AG09319 (cell line): ENCODE results near the gene ST3GAL4.

Experiments
- DNase-seq: peaks from one replicate; pipeline ENCODE4 v3.0.0-alpha.2; 2010; ENCODE audit warnings: low read depth; ENCODE audit errors: extremely low read depth
- TF ChIP-seq, protein P1 (sequence below): IDR thresholded peaks from 2 replicates; pipeline ENCODE4 v1.5.1; 2011; ENCODE audit warnings: low read depth, mild to moderate bottlenecking, inconsistent platforms, low read length, moderate library complexity

ST3GAL4 gene

DNA sequence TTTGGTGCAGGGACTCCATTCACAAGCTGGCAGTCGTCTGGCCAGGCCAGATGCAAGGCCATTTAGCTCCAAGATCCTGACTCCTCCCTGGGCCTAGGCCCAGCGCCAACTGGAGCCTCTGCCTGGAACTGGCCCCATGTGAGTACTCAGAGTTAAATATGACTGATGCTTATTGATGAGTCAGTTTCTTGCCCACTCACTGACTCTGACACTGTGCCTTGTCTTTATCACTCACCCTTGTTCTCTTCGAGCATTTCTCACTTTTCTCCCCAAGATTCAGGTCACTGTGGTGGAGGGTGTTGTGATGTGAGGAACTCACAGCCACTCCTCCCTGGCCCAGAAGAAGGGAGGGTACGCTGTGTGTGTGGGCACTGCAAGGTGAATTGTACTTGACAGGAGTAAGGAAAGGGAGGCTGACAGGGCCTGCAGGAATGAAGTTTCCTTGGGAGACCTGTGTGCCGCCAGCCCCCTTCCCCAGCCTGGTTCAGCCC lies 23.2 kb upstream of the ST3GAL4 start:
- TF ChIP-seq, protein P1, sequence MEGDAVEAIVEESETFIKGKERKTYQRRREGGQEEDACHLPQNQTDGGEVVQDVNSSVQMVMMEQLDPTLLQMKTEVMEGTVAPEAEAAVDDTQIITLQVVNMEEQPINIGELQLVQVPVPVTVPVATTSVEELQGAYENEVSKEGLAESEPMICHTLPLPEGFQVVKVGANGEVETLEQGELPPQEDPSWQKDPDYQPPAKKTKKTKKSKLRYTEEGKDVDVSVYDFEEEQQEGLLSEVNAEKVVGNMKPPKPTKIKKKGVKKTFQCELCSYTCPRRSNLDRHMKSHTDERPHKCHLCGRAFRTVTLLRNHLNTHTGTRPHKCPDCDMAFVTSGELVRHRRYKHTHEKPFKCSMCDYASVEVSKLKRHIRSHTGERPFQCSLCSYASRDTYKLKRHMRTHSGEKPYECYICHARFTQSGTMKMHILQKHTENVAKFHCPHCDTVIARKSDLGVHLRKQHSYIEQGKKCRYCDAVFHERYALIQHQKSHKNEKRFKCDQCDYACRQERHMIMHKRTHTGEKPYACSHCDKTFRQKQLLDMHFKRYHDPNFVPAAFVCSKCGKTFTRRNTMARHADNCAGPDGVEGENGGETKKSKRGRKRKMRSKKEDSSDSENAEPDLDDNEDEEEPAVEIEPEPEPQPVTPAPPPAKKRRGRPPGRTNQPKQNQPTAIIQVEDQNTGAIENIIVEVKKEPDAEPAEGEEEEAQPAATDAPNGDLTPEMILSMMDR = no peak
- no peak for DNase-seq

DNA sequence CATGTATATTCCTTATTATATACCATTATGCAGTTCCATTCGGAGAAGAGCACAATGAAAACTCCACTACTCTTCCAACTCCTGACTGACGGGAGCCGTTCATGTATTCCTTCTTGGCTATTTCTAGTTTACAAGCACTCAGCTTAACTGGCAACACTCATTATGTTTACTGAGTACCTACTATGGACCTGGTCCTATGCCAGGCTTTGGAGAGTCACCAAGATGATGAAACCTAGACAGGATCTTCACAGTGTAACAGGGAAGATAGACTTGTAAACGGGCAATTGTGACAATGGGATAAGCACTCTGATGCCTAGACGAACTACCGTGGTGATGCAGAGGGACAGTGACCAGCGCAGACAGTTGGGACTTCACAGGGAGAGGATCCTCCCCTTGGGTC lies 22.3 kb upstream of the ST3GAL4 start:
- TF ChIP-seq, protein P1 = no peak
- DNase-seq = no peak

DNA sequence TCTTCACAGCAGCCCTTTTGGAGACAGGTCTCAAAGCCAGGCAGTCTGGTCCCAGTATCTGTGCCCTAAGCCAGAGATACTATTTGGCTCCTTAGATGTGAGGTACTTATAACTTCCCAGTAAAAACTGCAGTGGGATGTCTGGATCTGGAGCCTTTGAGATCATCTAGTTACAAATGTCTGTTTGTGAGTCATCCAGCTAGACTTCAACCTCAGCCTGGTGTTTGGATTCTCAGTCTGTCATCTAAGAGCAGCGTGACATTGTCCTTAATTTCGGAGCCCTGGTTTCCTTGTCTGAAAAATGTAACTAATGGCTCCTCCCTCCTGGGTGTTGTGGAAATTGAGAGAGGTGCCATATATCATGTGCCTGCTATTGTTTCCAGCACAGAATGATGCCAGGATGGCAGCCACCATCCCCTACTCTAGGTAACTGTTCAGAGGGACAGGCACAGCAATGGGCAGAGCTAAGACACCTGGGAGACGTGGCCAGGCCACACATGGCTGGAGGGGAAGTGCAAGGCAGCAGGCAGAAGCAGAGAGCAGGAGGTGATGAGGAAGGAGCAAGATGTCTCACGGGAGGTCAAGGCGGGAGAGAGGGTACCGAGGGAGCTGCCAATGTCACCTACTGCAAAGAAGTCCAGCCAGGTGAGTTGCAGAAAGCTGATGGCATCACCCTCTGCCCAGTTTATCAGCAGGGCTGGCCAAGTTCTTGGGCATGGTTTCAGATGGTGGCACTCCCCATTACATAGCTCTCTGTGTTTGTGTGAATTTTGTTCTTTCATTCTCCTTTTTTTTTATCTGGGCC lies 20.6 kb upstream of the ST3GAL4 start:
- TF ChIP-seq, protein P1 = no peak
- no peak for DNase-seq

DNA sequence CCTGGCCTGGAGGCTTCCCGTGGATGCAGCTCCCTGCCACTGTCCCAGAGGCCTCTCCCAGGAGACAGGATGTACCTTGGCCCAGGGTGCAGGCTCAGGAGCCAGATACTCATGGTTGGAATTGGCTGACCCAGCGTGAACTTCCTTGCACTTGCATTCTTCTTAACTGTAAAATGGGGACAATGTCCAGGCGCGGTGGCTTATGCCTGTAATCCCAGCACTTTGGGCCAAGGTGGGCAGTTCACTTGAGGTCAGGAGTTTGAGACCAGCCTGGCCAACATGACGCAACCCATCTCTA lies 20.1 kb upstream of the ST3GAL4 start:
- TF ChIP-seq, protein P1 = no peak
- no peak for DNase-seq

DNA sequence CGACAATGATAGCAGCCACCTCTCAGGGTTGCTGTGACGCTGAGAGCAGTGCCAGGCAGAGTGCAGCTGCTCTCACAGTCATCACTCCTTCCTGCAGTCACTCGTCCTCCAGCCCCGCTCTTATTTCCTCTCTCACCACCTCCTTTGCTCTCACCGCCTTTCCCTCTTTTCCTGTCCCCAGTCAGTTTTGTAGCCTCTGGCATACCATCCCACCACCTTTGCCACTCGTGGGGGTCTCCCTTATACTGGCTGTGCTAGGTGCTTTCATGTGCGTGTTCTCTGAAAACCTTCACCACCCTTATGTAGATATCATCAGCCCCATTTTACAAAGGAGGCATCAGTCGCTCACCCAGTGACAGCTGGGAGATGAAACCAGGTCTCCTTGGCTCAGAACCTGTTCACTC lies 19.3 kb upstream of the ST3GAL4 start:
- no peak for DNase-seq

DNA sequence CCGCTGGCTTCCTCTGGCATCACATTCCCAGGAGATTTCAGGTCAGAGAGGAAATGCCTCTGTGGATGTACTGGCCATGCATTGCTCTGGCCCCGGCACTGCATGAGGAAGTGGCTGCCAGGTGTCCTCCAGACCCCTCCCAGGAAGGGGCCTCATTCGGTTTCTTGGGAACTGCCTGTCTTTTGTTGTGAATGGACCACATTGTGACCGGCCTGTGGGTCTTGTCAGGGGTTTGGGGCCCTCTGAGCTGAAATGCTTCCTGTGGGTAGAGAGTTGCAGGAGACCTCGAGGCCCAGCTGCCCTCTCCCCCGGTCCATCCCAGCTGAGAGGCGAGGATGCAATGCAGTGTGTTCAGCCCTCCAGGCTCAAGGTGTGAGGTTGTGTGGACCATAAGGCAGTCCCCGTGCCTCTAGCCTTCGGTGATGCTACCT lies 18.8 kb upstream of the ST3GAL4 start:
- TF ChIP-seq, protein P1 = no peak
- DNase-seq = no peak

More for the DNA sequence above, 19.3 kb upstream of the ST3GAL4 start:
- TF ChIP-seq, protein P1 = no peak

DNA sequence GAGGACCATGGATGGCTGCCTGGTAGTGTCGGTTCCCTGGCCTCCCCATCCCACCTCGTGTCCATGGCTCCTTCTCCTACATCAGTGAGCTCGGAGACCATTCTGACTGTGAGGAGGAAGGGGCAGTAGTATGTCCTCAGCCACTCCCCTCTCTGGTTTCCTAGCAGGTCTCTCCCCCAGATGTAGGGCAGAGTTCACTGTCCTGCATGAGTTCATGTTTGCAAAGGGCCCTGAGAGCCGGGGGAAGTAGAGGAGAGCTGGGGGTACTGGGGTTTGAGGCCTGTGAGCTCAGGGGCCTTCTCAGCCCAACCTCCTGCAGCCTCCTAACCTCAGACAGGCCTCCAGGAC lies 18.4 kb upstream of the ST3GAL4 start:
- TF ChIP-seq, protein P1 = no peak
- no peak for DNase-seq
